Liver (tissue), 9 donors: ENCODE measurements around the gene TDRD9. TPM values are rescaled to one million over a fixed set of nuclear protein-coding genes. Genes with fewer than 3 reads are reported as not detected.

Source experiments
- DNase-seq: peaks from one replicate; pipeline ENCODE4 v3.0.0-alpha.2; 2017; ENCODE audit warnings: low spot score
- H3K27ac ChIP-seq, 2 donors: one replicate each; pipeline ENCODE4 v1.7.0; 2013; ENCODE audit warnings: inconsistent platforms in 2 of 2, low read length in 2 of 2, control low read depth in 1 of 2, low read depth in 1 of 2, mild to moderate bottlenecking in 1 of 2
- H3K27me3 ChIP-seq, 4 donors: one replicate each; pipeline versions ENCODE4 v1.6.1 to v1.7.0; 2013; ENCODE audit warnings: low read length in 3 of 4, inconsistent platforms in 1 of 4, mild to moderate bottlenecking in 1 of 4, moderate library complexity in 1 of 4; ENCODE audit not compliant: control insufficient read depth in 4 of 4, insufficient read depth in 4 of 4
- H3K36me3 ChIP-seq, 4 donors: one replicate each; pipeline versions ENCODE4 v1.6.1 to v1.7.0; 2013; ENCODE audit warnings: low read length in 3 of 4, mild to moderate bottlenecking in 3 of 4, low read depth in 1 of 4, moderate library complexity in 1 of 4; ENCODE audit not compliant: control insufficient read depth in 4 of 4, insufficient read depth in 3 of 4
- H3K4me1 ChIP-seq, 4 donors: one replicate each; pipeline versions ENCODE4 v1.6.1 to v1.7.0; 2013; ENCODE audit warnings: low read length in 3 of 4, mild to moderate bottlenecking in 3 of 4, moderate library complexity in 1 of 4; ENCODE audit not compliant: control insufficient read depth in 4 of 4, insufficient read depth in 4 of 4
- H3K4me3 ChIP-seq, 3 donors: one replicate each; pipeline versions ENCODE4 v1.6.1 to v1.7.0; 2013; ENCODE audit warnings: low read length in 3 of 3, control low read depth in 1 of 3, low read depth in 1 of 3, mild to moderate bottlenecking in 1 of 3
- H3K9ac ChIP-seq, 2 donors: one replicate each; pipeline ENCODE4 v1.7.0; 2013; ENCODE audit warnings: low read length in 2 of 2, mild to moderate bottlenecking in 2 of 2, moderate library complexity in 2 of 2, control low read depth in 1 of 2, low read depth in 1 of 2
- H3K9me3 ChIP-seq, 4 donors: one replicate each; pipeline versions ENCODE4 v1.6.1 to v1.7.0; 2013; ENCODE audit warnings: low read length in 3 of 4; ENCODE audit not compliant: control insufficient read depth in 4 of 4
- ATF3 ChIP-seq: IDR thresholded peaks from 2 replicates; pipeline ENCODE4 v1.6.1; 2016; ENCODE audit warnings: antibody characterized with exemption
- CTCF ChIP-seq: fragments of 150-350 bp; IDR thresholded peaks from 2 replicates; pipeline ENCODE4 v1.5.1; 2017; ENCODE audit warnings: improper control_type of control experiment, low read depth, low read length; ENCODE audit not compliant: missing input control
- EGR1 ChIP-seq, 2 donors: IDR thresholded peaks; 2 replicates each; pipeline ENCODE4 v1.6.1; 2016 to 2018; ENCODE audit warnings: antibody characterized with exemption in 2 of 2, low read depth in 2 of 2
- FOXA1 ChIP-seq: IDR thresholded peaks from 2 replicates; pipeline ENCODE4 v1.6.1; 2016; ENCODE audit warnings: antibody characterized with exemption
- FOXA2 ChIP-seq: IDR thresholded peaks from 2 replicates; pipeline ENCODE4 v1.6.1; 2016; ENCODE audit warnings: antibody characterized with exemption
- GABPA ChIP-seq, 2 donors: IDR thresholded peaks in 1 of 2; conservative IDR thresholded peaks in 1 of 2; 2 replicates each; pipeline ENCODE4 v1.6.1; 2016; ENCODE audit warnings: antibody characterized with exemption in 2 of 2, mild to moderate bottlenecking in 1 of 2, moderate library complexity in 1 of 2
- HNF4A ChIP-seq, 2 donors: conservative IDR thresholded peaks; 2 replicates each; pipeline ENCODE4 v1.6.1; 2016; ENCODE audit warnings: antibody characterized with exemption in 2 of 2, mild to moderate bottlenecking in 2 of 2
- HNF4G ChIP-seq: IDR thresholded peaks from 2 replicates; pipeline ENCODE4 v1.6.1; 2016; ENCODE audit warnings: antibody characterized with exemption
- JUND ChIP-seq, 2 donors: IDR thresholded peaks; 2 replicates each; pipeline ENCODE4 v1.6.1; 2016; ENCODE audit warnings: antibody characterized with exemption in 2 of 2
- MAX ChIP-seq: IDR thresholded peaks from 2 replicates; pipeline ENCODE4 v1.6.1; 2016; ENCODE audit warnings: antibody characterized with exemption
- NR2F2 ChIP-seq: IDR thresholded peaks from 2 replicates; pipeline ENCODE4 v1.6.1; 2016; ENCODE audit warnings: antibody characterized with exemption
- RAD21 ChIP-seq, 2 donors: IDR thresholded peaks; 2 replicates each; pipeline ENCODE4 v1.6.1; 2016; ENCODE audit warnings: antibody characterized with exemption in 2 of 2, mild to moderate bottlenecking in 2 of 2
- REST ChIP-seq: IDR thresholded peaks from 2 replicates; pipeline ENCODE4 v1.6.1; 2016; ENCODE audit warnings: antibody characterized with exemption, mild to moderate bottlenecking
- RXRA ChIP-seq, 2 donors: IDR thresholded peaks; 2 replicates each; pipeline ENCODE4 v1.6.1; 2017 to 2018; ENCODE audit warnings: antibody characterized with exemption in 2 of 2, mild to moderate bottlenecking in 1 of 2
- SP1 ChIP-seq: IDR thresholded peaks from 2 replicates; pipeline ENCODE4 v1.6.1; 2018; ENCODE audit warnings: antibody characterized with exemption, mild to moderate bottlenecking
- TAF1 ChIP-seq: conservative IDR thresholded peaks from 2 replicates; pipeline ENCODE4 v1.6.1; 2016; ENCODE audit warnings: antibody characterized with exemption, mild to moderate bottlenecking
- ZBTB33 ChIP-seq: IDR thresholded peaks from 2 replicates; pipeline ENCODE4 v1.6.1; 2016; ENCODE audit warnings: antibody characterized with exemption
- WGBS: extraction: QIAGEN DNeasy Blood & Tissue Kit; methylation state at CpG from one replicate; pipeline ENCODE4 v1.1.7; 2013; 5-methylcytosine and 5-hydroxymethylcytosine counted together
- polyA plus RNA-seq, 2 donors: library from polyadenylated mRNA; stranded (reverse) in 1 of 2; unstranded in 1 of 2; fragments of 200-250 nt in 1 of 2; fragments of >200 nt in 1 of 2; fragmentation: Nextera tagmentation in 1 of 2; extraction: Ambion mirVana in 1 of 2; gene quantifications; one replicate each; pipeline versions ENCODE4 v1.2.1 to v1.2.3, GENCODE V29; 2013 to 2015
- total RNA-seq, 2 donors: library from RNA; depleted of rRNA; stranded (reverse); fragments of >200 nt; gene quantifications; one replicate each; pipeline ENCODE4 v1.2.3, GENCODE V29; 2014
- donor health status: healthy.
- donor health status: healthy.
- donor health status: healthy.
- donor health status: healthy.
- donor health status: healthy.

Gene TDRD9
- total and polyA plus RNA-seq, 4 donors = 0.12 to 1.0 (median 0.46) TPM

GRCh38 chr14:104080376-104081260 lies 152.4 kb downstream of the TDRD9 start:
- no peak for DNase-seq
- H3K36me3 ChIP-seq = no peaks in the 10 kb centered on the region
- no peaks in the 10 kb centered on the region for H3K9me3 ChIP-seq
- peaks cover 2 to 12% (median 9%) of the 10 kb centered on the region in 4 donors for H3K4me1 ChIP-seq
- H3K4me3 ChIP-seq = no peak overlapping the region
- TF ChIP-seq ZBTB33 = no peak
- TF ChIP-seq TAF1 = no peak
- TF ChIP-seq HNF4A (conservative IDR thresholded peaks at IDR 0.05) = no peak
- no peak for TF ChIP-seq JUND (IDR thresholded peaks at IDR 0.05)
- H3K27me3 ChIP-seq = no peaks in the 10 kb centered on the region
- H3K9ac ChIP-seq = no peak overlapping the region
- no peak overlapping the region for H3K27ac ChIP-seq
- 93% methylated on average over 23 of the region's 23 CpGs for WGBS

- no peak for TF ChIP-seq HNF4G
- TF ChIP-seq ZBTB33 = no peak
- no peak for TF ChIP-seq EGR1 (IDR thresholded peaks at IDR 0.05; ENCODE audit: low read depth in 2 of 2)
- no peak for TF ChIP-seq TAF1
- TF ChIP-seq HNF4A (conservative IDR thresholded peaks at IDR 0.05) = no peak
- no peak for TF ChIP-seq ATF3
- no peak for TF ChIP-seq CTCF
- no peak for TF ChIP-seq FOXA2
- TF ChIP-seq REST = no peak
- no peak for TF ChIP-seq SP1
- TF ChIP-seq RXRA (IDR thresholded peaks at IDR 0.05) = no peak
- no peak for TF ChIP-seq NR2F2
- TF ChIP-seq MAX = no peak
- TF ChIP-seq FOXA1 = no peak
- no peak for TF ChIP-seq GABPA (IDR thresholded peaks at IDR 0.05 in 1 of 2, conservative IDR thresholded peaks at IDR 0.05 in 1 of 2)
- no peak for TF ChIP-seq RAD21 (IDR thresholded peaks at IDR 0.05)
- WGBS = 73% methylated on average over 17 of the region's 17 CpGs
- DNase-seq = no peak
- H3K36me3 ChIP-seq = no peaks in the 10 kb centered on the region
- no peaks in the 10 kb centered on the region for H3K9me3 ChIP-seq
- no peaks in the 10 kb centered on the region for H3K27me3 ChIP-seq
- H3K4me3 ChIP-seq = no peak overlapping the region
- H3K9ac ChIP-seq = no peak overlapping the region
- peaks cover 2 to 20% (median 11%) of the 10 kb centered on the region in 4 donors for H3K4me1 ChIP-seq
- H3K27ac ChIP-seq = no peak overlapping the region
Observed at GRCh38 chr14:104081261-104081835, 153.1 kb downstream of the TDRD9 start.
